WI38 (cell line): Measurements from ENCODE around the gene RAE1.

ENCODE experiments used
- H3K4me3 ChIP-seq: 2 replicates; pipeline ENCODE4 v1.5.1; 2011; ENCODE audit warnings: low read depth, mild to moderate bottlenecking, control low read depth, low read length
- CTCF ChIP-seq: IDR thresholded peaks from 2 replicates; pipeline ENCODE4 v1.5.1; 2012; ENCODE audit warnings: low read depth, mild to moderate bottlenecking, control low read depth, low read length

Gene RAE1

GRCh38 chr20:57374931-57375651, 24.0 kb downstream of the RAE1 start:
- no peak overlapping the region for H3K4me3 ChIP-seq
- TF ChIP-seq CTCF, result no peak

GRCh38 chr20:57375652-57376230, 24.7 kb downstream of the RAE1 start:
- TF ChIP-seq CTCF, result no peak
- H3K4me3 ChIP-seq, result no peak overlapping the region

GRCh38 chr20:57377350-57377749, 26.3 kb downstream of the RAE1 start:
- no peak overlapping the region for H3K4me3 ChIP-seq
- no peak for TF ChIP-seq CTCF

- no peak overlapping the region for H3K4me3 ChIP-seq
- no peak for TF ChIP-seq CTCF
Observed at GRCh38 chr20:57378107-57378506, 27.1 kb downstream of the RAE1 start.

GRCh38 chr20:57378646-57379262, 27.7 kb downstream of the RAE1 start:
- H3K4me3 ChIP-seq, result no peak overlapping the region
- no peak for TF ChIP-seq CTCF

- H3K4me3 ChIP-seq, result no peak overlapping the region
- TF ChIP-seq CTCF, result no peak
Observed at GRCh38 chr20:57379263-57379647, 28.2 kb downstream of the RAE1 start.

- no peak overlapping the region for H3K4me3 ChIP-seq
- TF ChIP-seq CTCF, result no peak
Observed at GRCh38 chr20:57380081-57380750, 29.2 kb downstream of the RAE1 start.
